HCT116 (cell line): Measurements from ENCODE around the gene TYRO3. TPM values are rescaled to one million over a fixed set of nuclear protein-coding genes. Genes with fewer than 3 reads are reported as not detected.

Experiments used
- ATAC-seq: fragments of 200-7000 bp; cut with Tn5 transposase; 2 replicates; pipeline ENCODE4 v1.9.1; 2020; ENCODE audit warnings: mild to moderate bottlenecking, moderate library complexity
- BruUV-seq: library from RNA; stranded (reverse); fragments of 400-500 nt; replicated peaks from 2 replicates; lab custom pipeline; 2021; lab: Mats Ljungman, UMichigan
- CTCF ChIA-PET: fragments of 300-600 bp; sonication (Branson Sonifier 250); formaldehyde crosslinking; loops from one replicate; lab custom pipeline; 2021; ENCODE audit warnings: antibody characterized with exemption; lab: Charles Lee
- POLR2A ChIA-PET: fragments of 300-600, 350-600 bp; sonication (Branson Sonifier 250); formaldehyde crosslinking; loops from one replicate; lab custom pipeline; 2021; ENCODE audit warnings: antibody characterized with exemption; lab: Charles Lee
- RAD21 ChIA-PET, 2 experiments: fragments of 300-600 bp; sonication (Branson Sonifier 250); formaldehyde crosslinking; loops; one replicate each; lab custom pipeline; 2023; ENCODE audit warnings: low total read pairs in 2 of 2; ENCODE audit not compliant: uncharacterized antibody in 2 of 2, unreplicated experiment in 2 of 2, low non-redundant PET in 1 of 2; lab: Charles Lee
- DNase-seq: peaks from one replicate; pipeline ENCODE4 v3.0.0-alpha.2; 2010; ENCODE audit warnings: low read depth, low spot score
- H2AFZ ChIP-seq: fragments of 200-600 bp; shearing (Covaris generic), sonication (generic); 2 replicates; pipeline ENCODE4 v1.6.1; 2017; ENCODE audit warnings: low read depth, mixed run types, mixed read lengths, antibody characterized with exemption, low read length; ENCODE audit not compliant: poor library complexity, severe bottlenecking
- H3K27ac ChIP-seq: 2 replicates; pipeline ENCODE4 v1.5.1; 2012; ENCODE audit warnings: low read depth, low read length
- H3K27me3 ChIP-seq: fragments of 200-600 bp; sonication (generic); 2 replicates; pipeline ENCODE4 v1.6.1; 2016; ENCODE audit warnings: mixed run types, low read length, mixed read lengths; ENCODE audit not compliant: insufficient read depth
- H3K36me3 ChIP-seq, 2 experiments: fragments of 200-500 bp in 1 of 2; fragments of 200-600 bp in 1 of 2; sonication (Bioruptor generic) in 1 of 2; sonication (generic) in 1 of 2; 2 replicates each; pipeline versions ENCODE4 v1.5.1 to v1.6.1; 2014 to 2016; ENCODE audit warnings: low read length in 2 of 2, inconsistent platforms in 1 of 2, mixed read lengths in 1 of 2, mixed run types in 1 of 2; ENCODE audit not compliant: insufficient read depth in 2 of 2, control insufficient read depth in 1 of 2
- H3K4me1 ChIP-seq, 2 experiments: fragments of 200-600 bp in 1 of 2; sonication (generic) in 1 of 2; 2 replicates each; pipeline versions ENCODE4 v1.5.1 to v1.6.1; 2012 to 2017; ENCODE audit warnings: low read length in 2 of 2, inconsistent platforms in 1 of 2, mild to moderate bottlenecking in 1 of 2, mixed read lengths in 1 of 2, mixed run types in 1 of 2, moderate library complexity in 1 of 2; ENCODE audit not compliant: insufficient read depth in 2 of 2, control insufficient read depth in 1 of 2
- H3K4me2 ChIP-seq: fragments of 200-600 bp; sonication (generic); 2 replicates; pipeline ENCODE4 v1.6.1; 2017; ENCODE audit warnings: mixed run types, low read length, mixed read lengths
- H3K4me3 ChIP-seq, 2 experiments: fragments of 200-600 bp in 1 of 2; sonication (generic) in 1 of 2; replicated peaks in 1 of 2; 2 replicates each; pipeline ENCODE4 v1.5.1; 2011 to 2016; ENCODE audit warnings: low read length in 2 of 2, control low read depth in 1 of 2, low read depth in 1 of 2, mild to moderate bottlenecking in 1 of 2, mixed read lengths in 1 of 2, mixed run types in 1 of 2
- H3K79me2 ChIP-seq: fragments of 200-600 bp; sonication (generic); 2 replicates; pipeline ENCODE4 v1.6.1; 2017; ENCODE audit warnings: mild to moderate bottlenecking, mixed run types, low read length, moderate library complexity, mixed read lengths; ENCODE audit not compliant: insufficient read depth
- H3K9ac ChIP-seq: fragments of 200-600 bp; sonication (generic); 2 replicates; pipeline ENCODE4 v1.6.1; 2016; ENCODE audit warnings: low read length, mixed read lengths
- H3K9me2 ChIP-seq: fragments of 200-600 bp; sonication (generic), shearing (Covaris generic); 2 replicates; pipeline ENCODE4 v1.6.1; 2017; ENCODE audit warnings: mixed run types, mild to moderate bottlenecking, moderate library complexity; ENCODE audit not compliant: insufficient read depth
- H3K9me3 ChIP-seq, 2 experiments: fragments of 200-500 bp in 1 of 2; fragments of 200-600 bp in 1 of 2; sonication (Bioruptor generic) in 1 of 2; sonication (generic) in 1 of 2; 2 replicates each; pipeline ENCODE4 v1.6.1; 2014 to 2017; ENCODE audit warnings: low read length in 2 of 2, mixed read lengths in 2 of 2, inconsistent platforms in 1 of 2, low read depth in 1 of 2, mild to moderate bottlenecking in 1 of 2, mixed run types in 1 of 2, moderate library complexity in 1 of 2; ENCODE audit not compliant: control insufficient read depth in 1 of 2, insufficient read depth in 1 of 2
- H4K20me1 ChIP-seq: fragments of 200-600 bp; sonication (generic), shearing (Covaris generic); 2 replicates; pipeline ENCODE4 v1.6.1; 2017; ENCODE audit warnings: mixed run types, mild to moderate bottlenecking, moderate library complexity; ENCODE audit not compliant: insufficient read depth
- EZH2 ChIP-seq: fragments of 200-600 bp; sonication (generic); IDR thresholded peaks from 2 replicates; pipeline ENCODE4 v1.6.1; 2017; ENCODE audit warnings: antibody characterized with exemption, mixed run types
- EZH2phosphoT487 ChIP-seq: fragments of 200-600 bp; IDR thresholded peaks from 2 replicates; pipeline ENCODE4 v1.6.1; 2018; ENCODE audit warnings: antibody characterized with exemption, borderline replicate concordance
- FOSL1 ChIP-seq: IDR thresholded peaks from 2 replicates; pipeline ENCODE4 v1.6.1; 2012; ENCODE audit warnings: low read depth
- MAX ChIP-seq: IDR thresholded peaks from 2 replicates; pipeline ENCODE4 v1.6.1; 2012
- POLR2A ChIP-seq: IDR thresholded peaks from 2 replicates; pipeline ENCODE4 v1.7.0; 2011; ENCODE audit warnings: borderline replicate concordance; ENCODE audit not compliant: insufficient read depth, insufficient read length; ENCODE audit errors: extremely low read depth
- RAD21 ChIP-seq: IDR thresholded peaks from 2 replicates; pipeline ENCODE4 v1.6.1; 2012; ENCODE audit warnings: low read depth, mild to moderate bottlenecking
- REST ChIP-seq: IDR thresholded peaks from 2 replicates; pipeline ENCODE4 v1.6.1; 2012; ENCODE audit warnings: low read depth
- SP1 ChIP-seq: IDR thresholded peaks from 2 replicates; pipeline ENCODE4 v1.6.1; 2012; ENCODE audit warnings: low read depth
- SRF ChIP-seq: IDR thresholded peaks from 2 replicates; pipeline ENCODE4 v1.6.1; 2012; ENCODE audit warnings: low read depth
- TCF7L2 ChIP-seq: IDR thresholded peaks from 2 replicates; pipeline ENCODE4 v1.7.0; 2011; ENCODE audit warnings: borderline replicate concordance, inconsistent platforms; ENCODE audit not compliant: insufficient read depth, insufficient read length; ENCODE audit errors: extremely low read depth
- ZBTB33 ChIP-seq: IDR thresholded peaks from 2 replicates; pipeline ENCODE4 v1.6.1; 2011; ENCODE audit warnings: mild to moderate bottlenecking, low read length, moderate library complexity; ENCODE audit not compliant: insufficient replicate concordance; ENCODE audit errors: extremely low read depth
- ZNF274 ChIP-seq: fragments of 200-500 bp; sonication (Bioruptor generic); IDR thresholded peaks from 2 replicates; pipeline ENCODE4 v1.6.1; 2014; ENCODE audit warnings: mild to moderate bottlenecking, low read depth, low read length, inconsistent platforms
- intact Hi-C: fragments of 100-400 bp; cut with micrococcal nuclease; formaldehyde crosslinking; loops from 2 replicates; pipeline ENCODE4 v1.10.0; 2022
- total RNA-seq: library from RNA; stranded (reverse); gene quantifications from one replicate; pipeline ENCODE4 v1.2.1, GENCODE V29; 2021; ENCODE audit not compliant: unreplicated experiment

Gene TYRO3
- total RNA-seq, 1 experiment from 2014 or later, result 34.6 TPM

- no peak overlapping the region for H2AFZ ChIP-seq
- H3K27me3 ChIP-seq, result no peaks in the 10 kb centered on the region
- H4K20me1 ChIP-seq, result no peaks in the 10 kb centered on the region
- H3K36me3 ChIP-seq, result no peaks in the 10 kb centered on the region
- TF ChIP-seq SP1 (no peak), RAD21 (no peak), FOSL1 (no peak), REST (no peak), SRF (no peak), EZH2phosphoT487 (no peak), ZNF274 (no peak), ZBTB33 (no peak), EZH2 (no peak), MAX (no peak), POLR2A (no peak), TCF7L2 (no peak)
- H3K79me2 ChIP-seq, result no peaks in the 10 kb centered on the region
- DNase-seq (no peak), ATAC-seq (no peak)
- intact Hi-C loops, result no loop called here
- POLR2A ChIA-PET, result no interaction called here
- H3K4me1 ChIP-seq, result peaks cover 7 to 11% of the 10 kb centered on the region in 2 experiments; a peak in 3 of 4 replicates
- no peaks in the 10 kb centered on the region for H3K9me2 ChIP-seq
- H3K4me3 ChIP-seq, result no peak overlapping the region
- no peak overlapping the region for H3K9ac ChIP-seq
- no TSS peak for BruUV-seq
- no peak overlapping the region for H3K27ac ChIP-seq
- H3K4me2 ChIP-seq, result no peak overlapping the region
- RAD21 ChIA-PET, result no interaction called here
- no peaks in the 10 kb centered on the region for H3K9me3 ChIP-seq
- CTCF ChIA-PET, result no interaction called here
Measured at GRCh38 chr15:41554343-41554742, 4.7 kb upstream of the TYRO3 start.
